AG09309 (cell line): ENCODE measurements around the gene CDKAL1.
A peak's percentile ranks its signal among the peaks of the same experiment; 100 is the strongest.

Experiments used
- DNase-seq: peaks from one replicate; pipeline ENCODE4 v3.0.0-alpha.2; 2010; ENCODE audit warnings: low read depth
- H3K4me3 ChIP-seq: 2 replicates; pipeline ENCODE4 v1.5.1; 2011; ENCODE audit warnings: mild to moderate bottlenecking, low read depth, low read length, moderate library complexity; ENCODE audit not compliant: control insufficient read depth
- CTCF ChIP-seq: IDR thresholded peaks from 2 replicates; pipeline ENCODE4 v1.5.1; 2011; ENCODE audit warnings: mild to moderate bottlenecking, low read depth, low read length, inconsistent platforms; ENCODE audit not compliant: insufficient read depth, control insufficient read depth; ENCODE audit errors: missing control alignments

Gene CDKAL1

GRCh38 chr6:21074484-21074883 lies 540.2 kb downstream of the CDKAL1 start:
- DNase-seq: no peak
- no peak overlapping the region for H3K4me3 ChIP-seq
- no peak for TF ChIP-seq CTCF

GRCh38 chr6:21075986-21076385 lies 541.7 kb downstream of the CDKAL1 start:
- H3K4me3 ChIP-seq: no peak overlapping the region
- no peak for TF ChIP-seq CTCF
- DNase-seq: no peak

GRCh38 chr6:21078497-21078896 lies 544.2 kb downstream of the CDKAL1 start:
- TF ChIP-seq CTCF: no peak
- H3K4me3 ChIP-seq: no peak overlapping the region
- DNase-seq: no peak

GRCh38 chr6:21079468-21080048 lies 545.3 kb downstream of the CDKAL1 start:
- peak; percentile 52 for DNase-seq
- TF ChIP-seq CTCF: no peak
- no peak overlapping the region for H3K4me3 ChIP-seq

GRCh38 chr6:21080221-21080620 lies 546.0 kb downstream of the CDKAL1 start:
- no peak overlapping the region for H3K4me3 ChIP-seq
- no peak for DNase-seq
- TF ChIP-seq CTCF: no peak

- TF ChIP-seq CTCF: no peak
- no peak overlapping the region for H3K4me3 ChIP-seq
- DNase-seq: no peak
These were observed 547.8 kb downstream of the CDKAL1 start for GRCh38 chr6:21082091-21082490.

- DNase-seq: no peak
- TF ChIP-seq CTCF: no peak
- no peak overlapping the region for H3K4me3 ChIP-seq
These were observed 549.5 kb downstream of the CDKAL1 start for GRCh38 chr6:21083708-21084107.
